PC-9 (cell line): ENCODE data around the gene RGS6. TPM values are rescaled to one million over a fixed set of nuclear protein-coding genes. Genes with fewer than 3 reads are reported as not detected.
"Not testable (repeated sequence)": the region's sequence is repeated elsewhere in the genome, so short reads cannot be mapped to it uniquely, and the experiment has no call there.

Source experiments
- BruUV-seq: library from RNA; stranded (reverse); fragments of 400-500 nt; replicated peaks from 2 replicates; lab custom pipeline; 2021; lab: Mats Ljungman, UMichigan
- CTCF ChIA-PET: fragments of 300-600 bp; sonication (Branson Sonifier 250); formaldehyde crosslinking; loops from one replicate; lab custom pipeline; 2022; ENCODE audit warnings: antibody characterized with exemption; lab: Charles Lee
- POLR2A ChIA-PET: fragments of 300-600 bp; sonication (Branson Sonifier 250); formaldehyde crosslinking; loops from one replicate; lab custom pipeline; 2022; ENCODE audit warnings: antibody characterized with exemption; ENCODE audit not compliant: unreplicated experiment; lab: Charles Lee
- DNase-seq, 2 experiments: peaks; one replicate each; pipeline versions ENCODE4 v3.0.0 to v3.0.0-alpha.2; 2015 to 2022; ENCODE audit warnings: mixed read lengths in 1 of 2
- H2AFZ ChIP-seq: fragments of 200-600 bp; sonication (generic); 2 replicates; pipeline ENCODE4 v1.8.1; 2017; ENCODE audit warnings: antibody characterized with exemption
- H3F3A ChIP-seq: fragments of 200-600 bp; sonication (generic); 2 replicates; pipeline ENCODE4 v1.8.1; 2017; ENCODE audit warnings: antibody characterized with exemption, mild to moderate bottlenecking, low read depth; ENCODE audit not compliant: insufficient read depth
- H3K27ac ChIP-seq: fragments of 200-600 bp; sonication (generic); 2 replicates; pipeline ENCODE4 v1.6.1; 2016; ENCODE audit warnings: mixed run types
- H3K27me3 ChIP-seq: fragments of 200-600 bp; sonication (generic); 2 replicates; pipeline ENCODE4 v1.6.1; 2016; ENCODE audit warnings: low read depth, mixed run types; ENCODE audit not compliant: insufficient read depth
- H3K36me3 ChIP-seq: fragments of 200-600 bp; sonication (generic); 2 replicates; pipeline ENCODE4 v1.6.1; 2016; ENCODE audit warnings: low read depth, mixed run types
- H3K4me1 ChIP-seq: fragments of 200-600 bp; sonication (generic); replicated peaks from 2 replicates; pipeline ENCODE4 v1.6.1; 2016; ENCODE audit warnings: mixed run types; ENCODE audit not compliant: insufficient read depth
- H3K4me2 ChIP-seq: fragments of 200-600 bp; sonication (generic); 2 replicates; pipeline ENCODE4 v1.6.1; 2017; ENCODE audit warnings: mixed run types
- H3K4me3 ChIP-seq: fragments of 200-600 bp; sonication (generic); 2 replicates; pipeline ENCODE4 v1.6.1; 2016; ENCODE audit warnings: mixed run types
- H3K79me2 ChIP-seq: fragments of 200-600 bp; sonication (generic); 2 replicates; pipeline ENCODE4 v1.6.1; 2017; ENCODE audit warnings: low read depth, mixed run types
- H3K9me2 ChIP-seq: fragments of 200-600 bp; sonication (generic); 2 replicates; pipeline ENCODE4 v1.8.1; 2017; ENCODE audit warnings: mild to moderate bottlenecking; ENCODE audit not compliant: insufficient read depth
- H3K9me3 ChIP-seq: fragments of 200-600 bp; sonication (generic); 2 replicates; pipeline ENCODE4 v1.8.1; 2016; ENCODE audit warnings: low read depth; ENCODE audit not compliant: insufficient read depth
- H4K20me1 ChIP-seq: fragments of 200-600 bp; sonication (generic); 2 replicates; pipeline ENCODE4 v1.8.1; 2017; ENCODE audit not compliant: insufficient read depth
- EZH2 ChIP-seq: fragments of 200-600 bp; sonication (generic); IDR thresholded peaks from 2 replicates; pipeline ENCODE4 v1.8.0; 2017; ENCODE audit warnings: antibody characterized with exemption, low read depth
- intact Hi-C: fragments of 100-400 bp; cut with micrococcal nuclease; formaldehyde crosslinking; loops from one replicate; pipeline ENCODE4 v1.10.0; 2022; ENCODE audit not compliant: unreplicated experiment
- total RNA-seq: library from RNA; stranded (reverse); gene quantifications from 2 replicates; pipeline ENCODE4 v1.2.3, GENCODE V29; 2021
- TF ChIP-seq, protein P1 (sequence below): fragments of 200-600 bp; sonication (generic); conservative IDR thresholded peaks from 2 replicates; pipeline ENCODE4 v1.6.1; 2017; ENCODE audit warnings: mixed run types, antibody characterized with exemption, mild to moderate bottlenecking, moderate library complexity

Gene RGS6
- total RNA-seq, 1 experiment from 2014 or later = not detected

DNA sequence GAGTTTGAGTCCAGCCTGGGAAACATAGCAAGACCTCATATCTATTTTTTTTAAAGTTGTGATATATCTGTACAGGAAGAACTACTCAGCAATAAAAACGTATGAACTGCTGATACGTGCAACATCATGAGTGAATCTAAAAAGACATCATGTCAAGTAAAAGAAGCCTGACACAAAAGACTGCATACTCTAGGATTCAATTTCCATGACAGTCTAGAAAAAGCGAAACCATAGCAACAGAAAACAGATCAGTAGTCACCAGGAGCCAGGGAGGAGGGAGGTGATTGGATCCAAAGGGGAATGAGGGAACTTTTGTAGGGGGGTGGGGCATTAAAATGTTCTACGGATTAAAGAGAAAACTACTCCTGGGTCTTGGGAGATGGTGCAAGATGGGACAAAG lies 8.7 kb upstream of the RGS6 start:
- H2AFZ ChIP-seq = no peak overlapping the region
- no peak overlapping the region for H3K4me2 ChIP-seq
- DNase-seq = no peak
- no peak overlapping the region for H3K4me3 ChIP-seq
- H3K9me2 ChIP-seq = no peaks in the 10 kb centered on the region
- H4K20me1 ChIP-seq = no peaks in the 10 kb centered on the region
- H3K79me2 ChIP-seq = no peaks in the 10 kb centered on the region
- POLR2A ChIA-PET = no interaction called here
- no peaks in the 10 kb centered on the region for H3F3A ChIP-seq
- CTCF ChIA-PET = no interaction called here
- intact Hi-C loops = no loop called here
- no peak overlapping the region for H3K27ac ChIP-seq
- H3K9me3 ChIP-seq = no peaks in the 10 kb centered on the region
- H3K4me1 ChIP-seq = no peaks in the 10 kb centered on the region
- TF ChIP-seq EZH2 = no peak
- TF ChIP-seq, protein P1, sequence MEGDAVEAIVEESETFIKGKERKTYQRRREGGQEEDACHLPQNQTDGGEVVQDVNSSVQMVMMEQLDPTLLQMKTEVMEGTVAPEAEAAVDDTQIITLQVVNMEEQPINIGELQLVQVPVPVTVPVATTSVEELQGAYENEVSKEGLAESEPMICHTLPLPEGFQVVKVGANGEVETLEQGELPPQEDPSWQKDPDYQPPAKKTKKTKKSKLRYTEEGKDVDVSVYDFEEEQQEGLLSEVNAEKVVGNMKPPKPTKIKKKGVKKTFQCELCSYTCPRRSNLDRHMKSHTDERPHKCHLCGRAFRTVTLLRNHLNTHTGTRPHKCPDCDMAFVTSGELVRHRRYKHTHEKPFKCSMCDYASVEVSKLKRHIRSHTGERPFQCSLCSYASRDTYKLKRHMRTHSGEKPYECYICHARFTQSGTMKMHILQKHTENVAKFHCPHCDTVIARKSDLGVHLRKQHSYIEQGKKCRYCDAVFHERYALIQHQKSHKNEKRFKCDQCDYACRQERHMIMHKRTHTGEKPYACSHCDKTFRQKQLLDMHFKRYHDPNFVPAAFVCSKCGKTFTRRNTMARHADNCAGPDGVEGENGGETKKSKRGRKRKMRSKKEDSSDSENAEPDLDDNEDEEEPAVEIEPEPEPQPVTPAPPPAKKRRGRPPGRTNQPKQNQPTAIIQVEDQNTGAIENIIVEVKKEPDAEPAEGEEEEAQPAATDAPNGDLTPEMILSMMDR = no peak
- no TSS peak for BruUV-seq
- H3K27me3 ChIP-seq = no peaks in the 10 kb centered on the region
- H3K36me3 ChIP-seq = no peaks in the 10 kb centered on the region

DNA sequence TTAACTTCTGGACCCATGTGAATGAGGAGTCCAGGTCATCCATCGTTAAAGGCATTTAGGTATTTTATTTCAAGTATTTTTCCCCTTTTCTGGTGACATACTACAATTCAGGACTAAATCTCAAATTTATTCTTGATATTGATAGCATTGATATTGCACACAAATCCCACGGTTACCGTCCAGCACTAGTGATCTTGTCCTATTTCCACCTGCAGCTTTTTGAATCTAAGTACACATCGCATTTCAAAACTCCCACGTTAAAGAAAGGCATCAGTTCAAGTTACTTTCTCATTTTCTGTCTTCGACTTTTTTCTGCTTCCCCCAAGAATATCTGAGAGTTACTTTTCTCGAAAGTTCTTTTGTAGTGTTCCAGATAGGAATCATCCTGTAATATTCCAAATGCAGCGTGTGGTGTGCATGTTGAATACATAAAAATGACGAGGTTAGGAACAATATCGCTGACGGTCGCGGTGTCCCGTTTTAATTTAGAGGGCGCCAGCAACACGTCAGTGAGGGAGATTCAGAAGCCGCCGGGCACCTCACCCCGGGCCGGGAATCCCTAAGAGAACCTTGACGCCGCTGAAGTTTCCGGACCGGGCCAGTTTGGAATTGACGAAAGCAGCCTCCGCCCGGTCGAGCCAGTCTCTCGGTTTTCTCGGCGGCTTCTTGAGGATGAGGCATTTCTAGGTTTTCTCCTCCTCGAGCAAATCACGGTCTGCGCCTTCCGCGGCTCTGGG lies 569 bp upstream of the RGS6 start:
- no peaks in the 10 kb centered on the region for H3K27me3 ChIP-seq
- intact Hi-C loops = no loop called here
- no peak overlapping the region for H3K4me2 ChIP-seq
- CTCF ChIA-PET = interaction anchor here (0.6 kb wide), 1 partner anchor 500 kb away, joined by 4 read pairs; no protein-coding TSS in a partner anchor
- no peak for DNase-seq
- BruUV-seq = no TSS peak
- no peaks in the 10 kb centered on the region for H3K79me2 ChIP-seq
- H3K27ac ChIP-seq = no peak overlapping the region
- TF ChIP-seq, protein P1 = no peak
- no peak for TF ChIP-seq EZH2
- H3K4me3 ChIP-seq = no peak overlapping the region
- POLR2A ChIA-PET = no interaction called here
- no peaks in the 10 kb centered on the region for H3K9me2 ChIP-seq
- H4K20me1 ChIP-seq = no peaks in the 10 kb centered on the region
- H2AFZ ChIP-seq = no peak overlapping the region
- H3K4me1 ChIP-seq = no peaks in the 10 kb centered on the region
- H3K9me3 ChIP-seq = no peaks in the 10 kb centered on the region
- H3K36me3 ChIP-seq = no peaks in the 10 kb centered on the region
- no peaks in the 10 kb centered on the region for H3F3A ChIP-seq

DNA sequence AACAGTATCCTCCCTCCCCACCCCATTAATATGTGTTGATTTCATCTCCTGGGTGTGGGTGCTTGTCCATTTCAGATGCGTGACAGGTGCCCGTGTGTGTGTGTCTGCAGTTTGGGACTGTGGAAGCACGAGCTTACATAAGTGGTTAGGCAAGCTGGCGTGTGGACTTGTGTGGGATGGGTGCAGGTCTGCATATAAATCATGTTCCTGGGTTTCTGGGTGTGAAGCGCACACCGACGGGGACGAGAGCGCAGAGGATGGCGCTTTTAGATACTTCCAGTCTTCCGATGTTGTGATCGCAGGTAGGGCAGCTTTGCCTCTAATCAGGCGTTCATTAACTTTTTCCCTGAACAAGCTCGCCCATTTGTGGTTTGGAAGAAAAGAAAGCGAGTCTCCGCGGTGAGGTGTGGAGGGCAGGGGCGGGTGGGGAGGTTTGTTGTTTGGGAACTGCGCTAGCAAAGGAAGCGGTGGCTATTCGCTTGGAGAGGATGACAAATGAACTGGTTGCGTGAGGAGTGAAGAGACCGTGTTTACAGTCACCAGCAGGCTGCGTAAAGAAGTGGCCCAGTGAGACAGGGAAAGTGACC lies 865 bp downstream of the RGS6 start:
- Histone ChIP-seq H3K79me2 (no peaks in the 10 kb centered on the region), H3K4me1 (no peaks in the 10 kb centered on the region), H3K9me3 (no peaks in the 10 kb centered on the region), H3K27ac (no peak overlapping the region), H3K27me3 (no peaks in the 10 kb centered on the region), H3K4me3 (no peak overlapping the region), H3K36me3 (no peaks in the 10 kb centered on the region), H4K20me1 (no peaks in the 10 kb centered on the region), H3K9me2 (no peaks in the 10 kb centered on the region), H3K4me2 (no peak overlapping the region), H3F3A (no peaks in the 10 kb centered on the region), H2AFZ (no peak overlapping the region)
- ChIA-PET POLR2A (no interaction called here), CTCF (no interaction called here)
- intact Hi-C loops = no loop called here
- TF ChIP-seq, protein P1 = no peak
- no peak for TF ChIP-seq EZH2
- DNase-seq = no peak
- BruUV-seq = no TSS peak

DNA sequence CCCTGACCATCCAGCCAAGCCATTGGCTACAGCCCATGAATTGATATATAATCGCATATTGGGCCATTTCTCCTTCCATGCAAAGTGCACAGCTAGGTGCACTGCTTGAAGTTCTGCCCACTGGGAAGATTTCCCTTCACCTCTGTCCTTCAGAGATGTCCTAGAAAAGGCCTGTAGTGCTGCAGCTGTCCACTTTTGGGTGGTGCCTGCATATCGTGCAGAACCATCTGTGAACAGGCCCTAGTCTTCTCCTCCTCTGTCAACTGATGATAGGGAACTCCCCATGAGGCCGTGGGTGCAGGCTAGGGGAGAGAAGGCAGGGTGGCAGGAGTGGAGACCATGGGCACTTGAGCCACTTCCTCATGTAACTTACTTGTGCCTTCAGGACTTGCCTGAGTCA lies 6.0 kb downstream of the RGS6 start:
- H3K27me3 ChIP-seq, CTCF ChIA-PET, H3K27ac ChIP-seq, intact Hi-C loops, POLR2A ChIA-PET, H3K4me2 ChIP-seq, H3F3A ChIP-seq, H3K9me2 ChIP-seq, H2AFZ ChIP-seq, H3K9me3 ChIP-seq, H3K36me3 ChIP-seq, H4K20me1 ChIP-seq, H3K4me1 ChIP-seq, H3K4me3 ChIP-seq, DNase-seq, H3K79me2 ChIP-seq, BruUV-seq: not testable (repeated sequence)

DNA sequence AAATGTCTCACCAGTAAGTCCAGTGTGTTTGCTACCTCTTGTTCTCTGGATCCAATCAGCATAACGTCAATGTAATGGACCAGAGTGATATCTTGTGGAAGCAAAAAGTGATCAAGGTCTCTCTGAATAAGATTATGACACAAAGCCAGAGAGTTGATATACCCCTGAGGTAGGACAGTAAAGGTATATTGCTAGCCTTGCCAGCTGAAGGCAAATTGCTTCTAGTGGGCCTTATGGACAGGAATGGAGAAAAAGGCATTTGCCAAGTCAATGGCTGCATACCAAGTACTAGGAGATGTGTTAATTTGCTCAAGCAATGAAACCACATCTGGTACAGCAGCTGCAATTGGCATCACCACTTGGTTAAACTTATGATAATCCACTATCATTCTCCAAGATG lies 7.1 kb downstream of the RGS6 start:
- H3K9me2 ChIP-seq, H3K4me3 ChIP-seq, DNase-seq, H3K4me2 ChIP-seq, H3K4me1 ChIP-seq, H3K36me3 ChIP-seq, H3K27me3 ChIP-seq, H2AFZ ChIP-seq, BruUV-seq, H3K79me2 ChIP-seq, intact Hi-C loops, H4K20me1 ChIP-seq, H3K27ac ChIP-seq, CTCF ChIA-PET, H3F3A ChIP-seq, POLR2A ChIA-PET, H3K9me3 ChIP-seq: not testable (repeated sequence)
